Natural killer cell (primary cell): ENCODE measurements around the gene DAD1. TPM values are rescaled to one million over a fixed set of nuclear protein-coding genes. Genes with fewer than 3 reads are reported as not detected.

Experiments
- ATAC-seq, 3 donors: fragments of 150-1000 bp in 2 of 3; fragments of 200-7000 bp in 1 of 3; cut with Tn5 transposase; 1 replicate in 1 of 3; 2 replicates in 2 of 3; pipeline ENCODE4 v1.10.0; 2021; ENCODE audit warnings: mild to moderate bottlenecking in 2 of 3, moderate library complexity in 2 of 3
- DNase-seq, 2 donors: peaks; one replicate each; pipeline versions ENCODE4 v3.0.0 to v3.0.0-alpha.2; 2013 to 2021; ENCODE audit warnings: mixed read lengths in 1 of 2
- H3K27ac ChIP-seq: one replicate; pipeline ENCODE4 v1.5.1; 2013; ENCODE audit warnings: mild to moderate bottlenecking, low read length
- H3K27me3 ChIP-seq: one replicate; pipeline ENCODE4 v1.6.1; 2013; ENCODE audit warnings: low read length; ENCODE audit not compliant: control insufficient read depth, insufficient read depth
- H3K36me3 ChIP-seq: one replicate; pipeline ENCODE4 v1.6.1; 2013; ENCODE audit warnings: low read length; ENCODE audit not compliant: control insufficient read depth, insufficient read depth
- H3K4me1 ChIP-seq: one replicate; pipeline ENCODE4 v1.6.1; 2013; ENCODE audit warnings: low read length; ENCODE audit not compliant: control insufficient read depth, insufficient read depth
- H3K4me3 ChIP-seq: one replicate; pipeline ENCODE4 v1.5.1; 2013; ENCODE audit warnings: low read length
- H3K9me3 ChIP-seq: one replicate; pipeline ENCODE4 v1.6.1; 2013; ENCODE audit warnings: low read length; ENCODE audit not compliant: control insufficient read depth, insufficient read depth
- H3K27ac Mint-ChIP-seq, 2 donors: one replicate each; pipeline ENCODE4 v1.8.0; 2022; ENCODE audit warnings: mild to moderate bottlenecking in 2 of 2, mixed read lengths in 2 of 2, moderate library complexity in 1 of 2
- H3K27me3 Mint-ChIP-seq, 2 donors: one replicate each; pipeline ENCODE4 v1.8.0; 2022; ENCODE audit warnings: low read depth in 2 of 2, mixed read lengths in 2 of 2
- H3K36me3 Mint-ChIP-seq: one replicate; pipeline ENCODE4 v1.8.0; 2022; ENCODE audit warnings: mixed read lengths
- H3K4me1 Mint-ChIP-seq, 2 donors: one replicate each; pipeline ENCODE4 v1.8.0; 2022; ENCODE audit warnings: mixed read lengths in 2 of 2
- H3K4me3 Mint-ChIP-seq: one replicate; pipeline ENCODE4 v1.8.0; 2022; ENCODE audit warnings: mild to moderate bottlenecking, moderate library complexity, mixed read lengths
- H3K9me3 Mint-ChIP-seq, 2 donors: one replicate each; pipeline ENCODE4 v1.8.0; 2022; ENCODE audit warnings: mixed read lengths in 2 of 2
- CTCF ChIP-seq: fragments of 200-600 bp; IDR thresholded peaks from one replicate; pipeline ENCODE4 v1.8.0; 2022; ENCODE audit warnings: antibody characterized with exemption
- WGBS: methylation state at CpG from one replicate; pipeline ENCODE4 v1.1.7; 2013; ENCODE audit warnings: missing lambda C conversion rate; ENCODE audit not compliant: insufficient coverage; 5-methylcytosine and 5-hydroxymethylcytosine counted together
- intact Hi-C: fragments of 100-400 bp; cut with micrococcal nuclease; formaldehyde crosslinking; loops from one replicate; pipeline ENCODE4 v1.14.2; 2022
- total RNA-seq, 4 donors: library from RNA; stranded (reverse); fragments of 120-200 nt in 1 of 4; gene quantifications; one replicate each; pipeline versions ENCODE4 v1.2.3 to v1.2.4, GENCODE V29; 2013 to 2022

The DAD1 gene
- total RNA-seq, 3 donors from 2014 or later (not counting 1 experiment from before 2014, with no cell fraction given), result 79.5 to 97.9 (median 92.8) TPM

GRCh38 chr14:22573804-22574203 is 15.2 kb downstream of the DAD1 start:
- Mint-ChIP-seq H3K36me3 (peaks cover 27% of the 10 kb centered on the region), H3K27ac (peak overlapping the region in 1 of 2 donors; percentile 31), H3K4me1 (peaks cover 19 to 23% of the 10 kb centered on the region in 2 donors), H3K9me3 (no peaks in the 10 kb centered on the region), H3K27me3 (no peaks in the 10 kb centered on the region), H3K4me3 (no peak overlapping the region)
- Histone ChIP-seq H3K27me3 (no peaks in the 10 kb centered on the region), H3K4me1 (peaks cover 14% of the 10 kb centered on the region), H3K27ac (no peak overlapping the region), H3K9me3 (no peaks in the 10 kb centered on the region), H3K4me3 (no peak overlapping the region), H3K36me3 (peaks cover 36% of the 10 kb centered on the region)
- no peak for TF ChIP-seq CTCF
- intact Hi-C loops, result loop anchor here (5.0 kb wide), 2 partner anchors 343 to 483 kb away; partner anchors contain the start of genes CDH24 and RBM23
- no peak for DNase-seq
- 100% methylated on average over 3 of the region's 3 CpGs for WGBS
- ATAC-seq, result no peak

GRCh38 chr14:22572562-22573058 is 16.4 kb downstream of the DAD1 start:
- Histone ChIP-seq H3K9me3 (no peaks in the 10 kb centered on the region), H3K4me1 (peaks cover 20% of the 10 kb centered on the region), H3K27ac (no peak overlapping the region), H3K27me3 (no peaks in the 10 kb centered on the region), H3K36me3 (peaks cover 36% of the 10 kb centered on the region), H3K4me3 (no peak overlapping the region)
- Mint-ChIP-seq H3K4me3 (no peak overlapping the region), H3K27ac (no peak overlapping the region), H3K4me1 (peaks cover 30 to 32% of the 10 kb centered on the region in 2 donors), H3K9me3 (no peaks in the 10 kb centered on the region), H3K36me3 (peaks cover 27% of the 10 kb centered on the region), H3K27me3 (no peaks in the 10 kb centered on the region)
- TF ChIP-seq CTCF, result no peak
- DNase-seq (no peak), ATAC-seq (no peak)
- intact Hi-C loops, result loop anchor here (5.0 kb wide), 2 partner anchors 345 to 485 kb away; partner anchors contain the start of genes CDH24 and RBM23
- 100% methylated on average over 1 of the region's 1 CpG for WGBS

- H3K27me3 Mint-ChIP-seq, result no peaks in the 10 kb centered on the region
- H3K27me3 ChIP-seq, result no peaks in the 10 kb centered on the region
- peak; percentile 91 for TF ChIP-seq CTCF
- intact Hi-C loops, result loop anchor here (1.0 to 5.0 kb wide), 11 partner anchors 13 to 487 kb away; partner anchors contain the start of genes CDH24, DAD1, OXA1L and RBM23
- H3K4me3 ChIP-seq, result peak overlapping the region; percentile 25
- peaks cover 38% of the 10 kb centered on the region for H3K4me1 ChIP-seq
- H3K9me3 ChIP-seq, result no peaks in the 10 kb centered on the region
- peak overlapping the region; percentile 82 for H3K27ac ChIP-seq
- H3K36me3 ChIP-seq, result peaks cover 34% of the 10 kb centered on the region
- H3K36me3 Mint-ChIP-seq, result peaks cover 27% of the 10 kb centered on the region
- 2% methylated on average over 6 of the region's 8 CpGs for WGBS
- ATAC-seq (peak; percentile 84 to 97 (median 88)), DNase-seq (peak; percentile 61 to 98)
- H3K4me3 Mint-ChIP-seq, result peak overlapping the region; percentile 77
- peaks cover 51% of the 10 kb centered on the region in 2 donors for H3K4me1 Mint-ChIP-seq
- peak overlapping the region; percentile 98 to 100 for H3K27ac Mint-ChIP-seq
- H3K9me3 Mint-ChIP-seq, result no peaks in the 10 kb centered on the region
Measured at GRCh38 chr14:22570132-22570949, 18.7 kb downstream of the DAD1 start.
